IPS-20b (cell line): Measurements from ENCODE around the gene DDC.

Experiments used
- H3K27ac ChIP-seq: one replicate; pipeline ENCODE4 v1.5.1; 2013; ENCODE audit warnings: low read length
- H3K27me3 ChIP-seq: 2 replicates; pipeline ENCODE4 v1.6.1; 2013; ENCODE audit warnings: mild to moderate bottlenecking, low read length, inconsistent platforms; ENCODE audit not compliant: insufficient read depth
- H3K36me3 ChIP-seq: 2 replicates; pipeline ENCODE4 v1.6.1; 2013; ENCODE audit warnings: low read depth, mild to moderate bottlenecking, inconsistent platforms, low read length, moderate library complexity; ENCODE audit not compliant: insufficient read depth
- H3K4me1 ChIP-seq: 2 replicates; pipeline ENCODE4 v1.6.1; 2013; ENCODE audit warnings: mild to moderate bottlenecking, control low read depth, inconsistent platforms, low read length, moderate library complexity; ENCODE audit not compliant: insufficient read depth
- H3K4me3 ChIP-seq: 2 replicates; pipeline ENCODE4 v1.5.1; 2013; ENCODE audit warnings: mild to moderate bottlenecking, low read length, inconsistent platforms
- H3K9ac ChIP-seq: 2 replicates; pipeline ENCODE4 v1.6.1; 2013; ENCODE audit warnings: low read depth, mild to moderate bottlenecking, inconsistent platforms, low read length, moderate library complexity
- H3K9me3 ChIP-seq: 2 replicates; pipeline ENCODE4 v1.6.1; 2013; ENCODE audit warnings: mild to moderate bottlenecking, low read depth, low read length, inconsistent platforms; ENCODE audit not compliant: insufficient read depth

Gene DDC

GRCh38 chr7:50491209-50491608, 74.0 kb downstream of the DDC start:
- no peak overlapping the region for H3K9ac ChIP-seq
- H3K4me3 ChIP-seq: no peak overlapping the region
- H3K9me3 ChIP-seq: peaks cover 25% of the 10 kb centered on the region
- no peaks in the 10 kb centered on the region for H3K27me3 ChIP-seq
- no peaks in the 10 kb centered on the region for H3K4me1 ChIP-seq
- no peak overlapping the region for H3K27ac ChIP-seq
- H3K36me3 ChIP-seq: no peaks in the 10 kb centered on the region

- H3K4me1 ChIP-seq: no peaks in the 10 kb centered on the region
- H3K27ac ChIP-seq: no peak overlapping the region
- H3K36me3 ChIP-seq: no peaks in the 10 kb centered on the region
- H3K9me3 ChIP-seq: peaks cover 25% of the 10 kb centered on the region
- no peak overlapping the region for H3K4me3 ChIP-seq
- H3K9ac ChIP-seq: no peak overlapping the region
- no peaks in the 10 kb centered on the region for H3K27me3 ChIP-seq
These were observed 76.8 kb downstream of the DDC start for GRCh38 chr7:50488379-50488778.

DNA sequence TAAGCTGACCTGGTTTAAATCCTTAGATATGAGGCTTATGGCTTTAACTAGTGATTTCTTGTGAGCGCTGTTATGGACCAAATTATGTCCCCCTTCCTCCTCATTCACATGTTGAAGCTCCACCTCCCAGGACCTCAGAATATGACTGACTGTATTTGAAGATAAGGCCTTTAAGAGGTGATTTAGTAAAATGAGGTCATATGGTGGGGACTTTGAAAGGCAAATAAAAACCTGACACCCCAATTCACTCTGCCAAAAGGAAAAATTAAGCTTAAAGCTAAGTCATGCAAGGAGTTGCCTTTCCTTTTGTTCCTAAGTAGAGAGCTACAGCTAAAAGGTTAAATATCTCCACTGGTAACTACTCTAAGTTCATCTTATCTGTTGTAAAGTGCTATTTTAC, 78.7 kb downstream of the DDC start:
- H3K9me3 ChIP-seq: peaks cover 25% of the 10 kb centered on the region
- H3K27ac ChIP-seq: no peak overlapping the region
- H3K9ac ChIP-seq: no peak overlapping the region
- H3K36me3 ChIP-seq: no peaks in the 10 kb centered on the region
- no peak overlapping the region for H3K4me3 ChIP-seq
- H3K4me1 ChIP-seq: no peaks in the 10 kb centered on the region
- H3K27me3 ChIP-seq: no peaks in the 10 kb centered on the region

GRCh38 chr7:50481867-50482266, 83.3 kb downstream of the DDC start:
- no peaks in the 10 kb centered on the region for H3K36me3 ChIP-seq
- H3K9ac ChIP-seq: no peak overlapping the region
- H3K27ac ChIP-seq: no peak overlapping the region
- no peaks in the 10 kb centered on the region for H3K27me3 ChIP-seq
- H3K4me1 ChIP-seq: no peaks in the 10 kb centered on the region
- H3K9me3 ChIP-seq: no peaks in the 10 kb centered on the region
- no peak overlapping the region for H3K4me3 ChIP-seq

- Histone ChIP-seq H3K36me3 (no peaks in the 10 kb centered on the region), H3K4me3 (no peak overlapping the region), H3K9me3 (no peaks in the 10 kb centered on the region), H3K9ac (no peak overlapping the region), H3K4me1 (no peaks in the 10 kb centered on the region), H3K27me3 (no peaks in the 10 kb centered on the region), H3K27ac (no peak overlapping the region)
These were observed 84.4 kb downstream of the DDC start for GRCh38 chr7:50480797-50481196.

DNA sequence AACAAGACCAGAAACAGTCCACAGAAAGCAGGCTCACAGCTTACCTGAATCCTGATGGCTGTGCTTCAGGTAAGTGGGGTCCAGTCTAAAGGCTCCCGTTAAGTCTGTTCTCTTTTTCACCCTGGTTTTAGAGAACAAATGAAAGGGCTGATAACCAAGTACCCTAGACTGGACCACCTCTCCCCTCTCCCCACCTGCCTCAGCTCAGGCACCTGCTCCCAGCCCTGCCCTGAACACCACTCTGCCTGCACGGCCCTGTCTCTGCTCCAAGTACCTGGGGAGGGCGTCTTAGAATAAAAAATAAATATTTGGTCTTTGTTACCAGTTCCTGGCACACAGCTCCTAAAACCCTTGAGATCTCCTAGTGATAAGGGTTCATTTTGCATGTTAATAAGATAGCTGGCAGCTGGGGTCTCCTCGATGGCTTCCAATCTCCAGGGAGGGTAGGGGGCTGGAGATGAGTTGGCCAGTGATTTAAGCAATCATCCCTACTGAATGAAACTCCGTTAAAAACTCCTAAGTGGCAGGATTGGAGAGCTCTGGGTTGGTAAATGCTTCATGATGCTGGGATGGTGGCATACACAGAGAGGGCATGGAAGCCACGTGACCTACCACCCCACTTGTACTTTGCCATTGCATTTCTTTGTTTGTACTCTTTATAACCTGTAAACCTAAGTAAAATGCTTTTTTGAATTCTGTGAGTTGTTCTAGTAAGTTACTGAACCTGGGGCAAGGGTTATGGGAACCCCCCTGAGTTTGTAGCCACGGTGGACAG, 85.3 kb downstream of the DDC start:
- Histone ChIP-seq H3K9ac (no peak overlapping the region), H3K36me3 (no peaks in the 10 kb centered on the region), H3K27me3 (no peaks in the 10 kb centered on the region), H3K4me1 (no peaks in the 10 kb centered on the region), H3K27ac (no peak overlapping the region), H3K4me3 (no peak overlapping the region), H3K9me3 (no peaks in the 10 kb centered on the region)

DNA sequence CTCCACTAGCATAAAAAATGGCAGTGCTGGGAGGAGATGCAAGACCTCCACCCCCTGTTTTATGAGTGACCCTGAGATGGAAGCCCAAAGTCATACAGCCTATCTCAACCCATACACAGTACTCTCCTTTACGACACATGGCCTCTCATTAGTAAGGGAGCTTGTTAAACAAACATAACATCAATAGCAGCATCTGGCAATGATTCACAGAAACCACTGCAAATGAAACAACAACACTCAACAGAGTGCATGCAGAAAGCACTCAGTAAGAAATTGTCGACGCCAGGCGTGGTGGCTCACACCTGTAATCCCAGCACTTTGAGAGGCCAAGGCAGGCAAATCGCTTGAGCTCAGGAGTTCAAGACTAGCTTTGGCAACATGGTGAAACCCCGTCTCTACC, 87.6 kb downstream of the DDC start:
- H3K36me3 ChIP-seq: no peaks in the 10 kb centered on the region
- no peaks in the 10 kb centered on the region for H3K9me3 ChIP-seq

GRCh38 chr7:50476953-50477625, 88.1 kb downstream of the DDC start:
- Histone ChIP-seq H3K9ac (no peak overlapping the region), H3K9me3 (no peaks in the 10 kb centered on the region), H3K36me3 (no peaks in the 10 kb centered on the region), H3K27ac (no peak overlapping the region), H3K27me3 (no peaks in the 10 kb centered on the region), H3K4me1 (no peaks in the 10 kb centered on the region), H3K4me3 (no peak overlapping the region)

More for the DNA sequence above, 87.6 kb downstream of the DDC start:
- Histone ChIP-seq H3K9ac (no peak overlapping the region), H3K4me3 (no peak overlapping the region), H3K4me1 (no peaks in the 10 kb centered on the region), H3K27me3 (no peaks in the 10 kb centered on the region), H3K27ac (no peak overlapping the region)

- no peaks in the 10 kb centered on the region for H3K36me3 ChIP-seq
- H3K27ac ChIP-seq: no peak overlapping the region
- no peak overlapping the region for H3K9ac ChIP-seq
- H3K4me1 ChIP-seq: no peaks in the 10 kb centered on the region
- H3K4me3 ChIP-seq: no peak overlapping the region
- H3K27me3 ChIP-seq: no peaks in the 10 kb centered on the region
- H3K9me3 ChIP-seq: no peaks in the 10 kb centered on the region
These were observed 89.9 kb downstream of the DDC start for GRCh38 chr7:50475340-50475739.

DNA sequence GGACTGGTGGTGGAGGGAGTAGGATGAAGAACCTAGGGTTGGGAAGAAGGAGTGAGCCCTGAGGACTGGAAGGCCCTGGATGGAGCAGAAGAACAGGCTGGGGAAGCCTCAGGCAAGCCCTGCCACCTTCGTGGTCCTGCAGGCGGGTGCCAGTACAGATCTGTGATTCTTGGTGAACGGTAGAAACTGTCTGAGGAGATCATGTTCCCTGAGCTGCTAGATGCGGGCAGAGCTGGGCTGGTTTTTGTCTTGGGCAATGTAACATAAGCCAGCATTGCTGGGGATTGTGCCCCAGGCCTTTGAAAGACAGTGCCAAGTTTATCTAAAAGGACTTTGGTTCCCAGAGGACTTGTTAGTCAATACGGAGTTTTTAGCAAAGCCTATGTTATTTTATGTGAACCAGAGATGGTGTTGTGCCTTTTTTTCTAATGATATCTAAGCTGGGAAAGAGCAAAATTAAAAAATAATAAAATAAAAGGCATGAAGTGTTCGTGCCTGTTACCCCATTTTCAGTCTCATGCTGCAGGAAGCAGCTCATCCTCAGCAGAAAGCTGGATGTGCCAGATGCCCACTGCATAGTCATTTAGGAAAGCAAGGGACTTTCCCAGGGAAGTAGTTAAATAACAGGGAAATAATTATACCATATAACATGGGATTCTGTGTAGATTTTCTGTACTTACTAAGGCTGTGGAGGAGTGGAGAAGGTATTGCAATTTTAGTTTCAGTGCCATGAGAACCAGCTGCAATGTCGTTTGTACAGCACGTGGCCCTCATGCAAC, 90.6 kb downstream of the DDC start:
- no peaks in the 10 kb centered on the region for H3K27me3 ChIP-seq

DNA sequence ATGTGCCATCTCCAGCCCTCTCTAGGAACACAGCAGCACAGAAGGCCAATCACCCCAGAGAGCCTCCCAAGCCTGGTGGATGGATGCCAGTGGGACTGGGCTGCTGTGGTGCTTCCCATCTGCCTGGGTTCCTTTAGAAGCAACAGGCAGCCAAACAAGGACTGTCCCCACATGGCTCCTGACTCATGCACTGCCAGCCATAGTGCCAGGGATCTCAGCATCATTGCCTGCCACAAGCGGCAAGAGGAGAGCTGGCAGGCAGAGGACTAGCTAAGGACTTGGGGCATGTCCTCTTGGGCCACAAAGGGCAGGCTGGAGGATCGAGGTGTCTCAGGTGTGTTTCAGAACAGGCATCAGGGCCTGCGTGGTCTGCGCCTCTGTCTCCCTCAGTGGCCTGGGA, 91.7 kb downstream of the DDC start:
- no peaks in the 10 kb centered on the region for H3K9me3 ChIP-seq
- no peaks in the 10 kb centered on the region for H3K36me3 ChIP-seq
- no peak overlapping the region for H3K27ac ChIP-seq
- no peaks in the 10 kb centered on the region for H3K4me1 ChIP-seq
- peaks cover 2% of the 10 kb centered on the region for H3K27me3 ChIP-seq
- H3K9ac ChIP-seq: no peak overlapping the region
- no peak overlapping the region for H3K4me3 ChIP-seq

More for the DNA sequence above, 90.6 kb downstream of the DDC start:
- no peaks in the 10 kb centered on the region for H3K36me3 ChIP-seq
- no peak overlapping the region for H3K9ac ChIP-seq
- H3K27ac ChIP-seq: no peak overlapping the region
- no peak overlapping the region for H3K4me3 ChIP-seq
- H3K4me1 ChIP-seq: no peaks in the 10 kb centered on the region
- H3K9me3 ChIP-seq: no peaks in the 10 kb centered on the region
